GM19452 (cell line): ENCODE measurements around the gene POLR2L.

Experiments used
- ATAC-seq: cut with Tn5 transposase; IDR thresholded peaks from one replicate; pipeline ENCODE4 v1.9.1; 2021; ENCODE audit not compliant: unreplicated experiment

POLR2L gene

GRCh38 chr11:839875-840617 is 2.3 kb downstream of the POLR2L start:
- ATAC-seq = no peak

- ATAC-seq = no peak
Observed at GRCh38 chr11:839280-839623, 3.1 kb downstream of the POLR2L start.

GRCh38 chr11:838441-839279 is 3.7 kb downstream of the POLR2L start:
- no peak for ATAC-seq

GRCh38 chr11:837990-838307 is 4.4 kb downstream of the POLR2L start:
- ATAC-seq = no peak

- ATAC-seq = no peak
Observed at GRCh38 chr11:837189-837989, 4.9 kb downstream of the POLR2L start.

GRCh38 chr11:836700-837099 is 5.6 kb downstream of the POLR2L start:
- no peak for ATAC-seq

GRCh38 chr11:836274-836673 is 6.1 kb downstream of the POLR2L start:
- ATAC-seq = no peak

GRCh38 chr11:834371-835316 is 7.7 kb downstream of the POLR2L start:
- no peak for ATAC-seq

- ATAC-seq = no peak
Observed at GRCh38 chr11:833849-834311, 8.4 kb downstream of the POLR2L start.

- ATAC-seq = no peak
Observed at GRCh38 chr11:833114-833791, 9.1 kb downstream of the POLR2L start.

GRCh38 chr11:832529-833113 is 9.7 kb downstream of the POLR2L start, which contains the start of gene CD151:
Gene CD151 (plus strand): TSS chr11:832952. CDS start chr11:836070, 3,118 bp downstream.
- no peak for ATAC-seq

GRCh38 chr11:831961-832528 is 10.3 kb downstream of the POLR2L start:
- no peak for ATAC-seq

- no peak for ATAC-seq
Observed at GRCh38 chr11:831118-831864, 11.0 kb downstream of the POLR2L start.

- peak; percentile 32 for ATAC-seq
Observed at GRCh38 chr11:830295-831117, 11.8 kb downstream of the POLR2L start.

GRCh38 chr11:829847-830294 is 12.5 kb downstream of the POLR2L start:
- no peak for ATAC-seq

GRCh38 chr11:829176-829846 is 13.0 kb downstream of the POLR2L start:
- ATAC-seq = no peak
